ENCODE data around the gene PCNX1.

GRCh38 chr14:71071042-71071441 is 163.8 kb downstream of the PCNX1 start:
- TF ChIP-seq E2F5 (CRISPR knock-in tag; IDR thresholded peaks at IDR 0.05) (no peak), CTCF (IDR thresholded peaks at IDR 0.05 in 2 of 3, conservative IDR thresholded peaks at IDR 0.05 in 1 of 3; ENCODE audit: insufficient read depth in 2 of 3, low read depth in 1 of 3, low read length in 3 of 3) (no peak), CSDE1 (IDR thresholded peaks at IDR 0.05) (no peak), ZNF347 (CRISPR knock-in tag; IDR thresholded peaks at IDR 0.05; ENCODE audit: low read depth) (no peak)
